GM12892 (cell line): Measurements from ENCODE around the gene NEUROD1.

Experiments
- DNase-seq: peaks from one replicate; pipeline ENCODE4 v3.0.0; 2011; ENCODE audit not compliant: insufficient read length
- FAIRE-seq: peaks from 2 replicates; lab custom pipeline; 2011; peaks lifted over from hg19 to GRCh38; lab: Jason Lieb, UNC
- POLR2A ChIP-seq: IDR thresholded peaks from 2 replicates; pipeline ENCODE4 v1.6.1; 2011; ENCODE audit warnings: low read depth, low read length, control low read depth
- POLR2AphosphoS5 ChIP-seq: IDR thresholded peaks from 2 replicates; pipeline ENCODE4 v1.6.1; 2011; ENCODE audit warnings: low read depth, low read length, control low read depth
- TAF1 ChIP-seq: IDR thresholded peaks from 2 replicates; pipeline ENCODE4 v1.6.1; 2011; ENCODE audit warnings: low read depth, mild to moderate bottlenecking, control low read depth, low read length, borderline replicate concordance

Gene NEUROD1

GRCh38 chr2:181656450-181657291 lies 23.6 kb downstream of the NEUROD1 start, which contains the start of gene CERKL:
TSS of gene CERKL (minus strand) at chr2:181657105. CDS start at chr2:181657006, 99 bp downstream.
- DNase-seq (peak; percentile 50), FAIRE-seq (peak; percentile 57)
- TF ChIP-seq POLR2A (no peak), POLR2AphosphoS5 (no peak), TAF1 (no peak)

GRCh38 chr2:181655519-181655918 lies 24.8 kb downstream of the NEUROD1 start:
- TF ChIP-seq POLR2AphosphoS5 (no peak), TAF1 (no peak), POLR2A (no peak)
- DNase-seq (no peak), FAIRE-seq (no peak)

GRCh38 chr2:181649436-181649979 lies 30.8 kb downstream of the NEUROD1 start:
- DNase-seq (no peak), FAIRE-seq (peak; percentile 9)
- no peak for TF ChIP-seq TAF1
- TF ChIP-seq POLR2AphosphoS5: no peak
- no peak for TF ChIP-seq POLR2A

DNA sequence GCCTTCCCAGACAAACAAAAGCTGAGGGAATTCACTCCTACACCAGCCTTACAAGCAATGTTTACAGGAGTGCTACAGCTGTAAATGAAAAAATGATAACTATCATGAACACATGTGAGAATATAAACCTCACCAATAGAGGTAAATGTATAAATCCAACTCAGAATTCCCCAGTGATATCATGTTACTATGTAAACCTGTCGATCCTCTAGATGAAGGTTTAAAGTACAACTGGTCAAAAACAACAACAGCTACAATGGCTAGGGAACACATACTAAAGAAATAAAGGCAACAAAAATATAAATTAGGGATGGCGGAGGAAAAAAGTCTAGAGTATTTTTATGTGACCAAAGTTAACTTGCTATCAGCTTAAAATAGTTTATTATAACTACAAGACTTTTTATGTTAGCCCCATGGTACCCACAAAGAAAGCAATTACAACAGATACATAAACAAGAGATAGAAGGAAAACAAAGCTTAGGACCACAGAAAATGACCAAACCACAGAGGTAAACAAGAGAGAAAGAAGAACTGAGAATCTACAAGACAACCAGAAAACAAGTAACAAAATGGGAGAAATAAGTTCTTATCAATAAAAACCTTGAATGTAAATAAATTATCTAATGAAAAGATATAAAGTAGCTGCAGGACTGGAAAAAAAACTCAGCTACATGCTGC lies 31.7 kb downstream of the NEUROD1 start:
- DNase-seq: no peak
- no peak for FAIRE-seq
- no peak for TF ChIP-seq POLR2AphosphoS5
- no peak for TF ChIP-seq TAF1

GRCh38 chr2:181646415-181646987 lies 33.8 kb downstream of the NEUROD1 start:
- no peak for FAIRE-seq
- TF ChIP-seq POLR2AphosphoS5: no peak
- no peak for TF ChIP-seq POLR2A
- no peak for TF ChIP-seq TAF1

DNA sequence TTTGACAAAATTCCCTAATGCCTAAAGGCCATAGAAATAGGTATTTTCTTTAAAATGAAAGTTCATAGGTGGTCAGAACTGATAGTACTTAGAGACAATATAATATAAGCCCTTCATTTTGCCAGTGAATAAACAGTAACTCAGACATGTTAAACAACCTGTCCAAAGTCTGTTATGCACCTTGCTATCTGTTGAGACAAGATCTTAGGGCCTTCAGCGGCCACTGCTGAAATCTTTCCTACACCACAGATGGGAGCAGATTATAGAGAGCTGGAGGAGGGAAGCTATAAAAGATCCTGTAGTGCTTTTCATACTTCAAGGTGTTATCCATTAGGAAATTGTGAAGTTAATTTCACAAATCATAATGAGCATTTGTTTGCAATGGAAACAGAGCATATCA lies 37.2 kb downstream of the NEUROD1 start:
- DNase-seq: no peak
- no peak for FAIRE-seq
- no peak for TF ChIP-seq POLR2AphosphoS5
- TF ChIP-seq TAF1: no peak
- TF ChIP-seq POLR2A: no peak

More at GRCh38 chr2:181646415-181646987, 33.8 kb downstream of the NEUROD1 start:
- no peak for DNase-seq

DNA sequence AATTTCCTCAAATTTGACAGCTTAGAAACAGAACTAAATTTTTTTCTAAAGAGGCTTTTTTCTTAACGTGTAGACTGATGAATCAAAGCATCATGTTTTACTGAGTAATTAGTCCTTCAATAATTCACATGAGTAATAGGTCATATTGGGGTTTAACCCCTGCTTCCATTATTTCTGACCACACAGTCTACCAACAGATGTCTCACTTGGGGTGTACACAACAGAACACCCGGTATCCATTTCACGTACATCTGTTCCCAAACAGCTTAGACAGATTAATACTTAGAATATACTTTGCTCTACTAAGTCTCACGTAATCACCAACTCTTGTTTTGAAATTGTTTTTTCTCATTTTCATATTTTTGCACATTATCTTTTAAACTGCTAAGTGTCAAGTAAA lies 38.2 kb downstream of the NEUROD1 start:
- DNase-seq: no peak
- TF ChIP-seq TAF1 (no peak), POLR2A (no peak), POLR2AphosphoS5 (no peak)
- FAIRE-seq: no peak

GRCh38 chr2:181639686-181640085 lies 40.6 kb downstream of the NEUROD1 start:
- TF ChIP-seq POLR2A (no peak), POLR2AphosphoS5 (no peak), TAF1 (no peak)
- DNase-seq: no peak
- no peak for FAIRE-seq

DNA sequence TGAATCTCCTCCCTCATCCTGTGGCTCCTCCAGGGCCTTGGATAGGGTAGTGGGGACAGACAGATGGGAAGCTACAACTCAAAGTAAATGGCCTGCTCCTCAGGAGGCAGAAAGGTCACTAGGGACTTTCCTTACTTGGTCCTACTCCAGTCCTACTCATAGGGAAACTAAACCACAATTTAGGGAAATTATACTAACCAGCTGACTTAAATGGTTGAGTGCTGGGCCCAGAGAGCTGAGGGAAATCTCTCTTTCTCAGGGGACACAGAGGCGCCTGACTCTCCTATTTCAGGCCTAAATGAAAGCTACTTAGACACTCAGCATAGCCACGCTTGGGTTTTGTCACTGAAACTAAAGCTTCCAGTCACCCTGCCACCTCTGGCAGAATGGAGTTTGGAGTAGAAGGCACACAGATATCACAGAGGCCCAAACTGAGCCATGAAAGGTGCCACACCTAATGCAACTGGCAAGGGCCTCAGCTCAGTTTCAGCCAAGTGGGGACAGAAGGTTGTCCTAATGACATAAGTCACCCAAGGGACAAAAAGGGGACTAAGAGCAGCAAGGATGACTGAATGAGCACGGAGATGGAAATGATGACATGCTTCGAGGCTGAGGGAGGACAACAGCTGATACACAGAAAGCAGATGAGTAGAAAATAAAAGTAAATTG lies 47.5 kb downstream of the NEUROD1 start:
- DNase-seq (no peak), FAIRE-seq (peak; percentile 80)
- TF ChIP-seq POLR2AphosphoS5 (no peak), TAF1 (no peak), POLR2A (no peak)

GRCh38 chr2:181628590-181629585 lies 51.4 kb downstream of the NEUROD1 start:
- FAIRE-seq: no peak
- TF ChIP-seq POLR2A: no peak
- TF ChIP-seq TAF1: no peak
- TF ChIP-seq POLR2AphosphoS5: no peak
- DNase-seq: no peak

GRCh38 chr2:181627545-181627944 lies 52.8 kb downstream of the NEUROD1 start:
- no peak for FAIRE-seq
- TF ChIP-seq TAF1 (no peak), POLR2A (no peak), POLR2AphosphoS5 (no peak)
- DNase-seq: no peak
